GM12801 (cell line): ENCODE measurements around the gene FMN1.

Source experiments
- CTCF ChIP-seq: IDR thresholded peaks from one replicate; pipeline ENCODE4 v1.5.1; 2011; ENCODE audit warnings: control low read depth; ENCODE audit not compliant: insufficient read length; ENCODE audit errors: extremely low read depth

FMN1 gene

GRCh38 chr15:32889214-32889613 is 305.3 kb downstream of the FMN1 start:
- TF ChIP-seq CTCF, result no peak

- no peak for TF ChIP-seq CTCF
Measured at GRCh38 chr15:32888221-32888761, 306.2 kb downstream of the FMN1 start.

GRCh38 chr15:32887090-32887489 is 307.4 kb downstream of the FMN1 start:
- no peak for TF ChIP-seq CTCF

- no peak for TF ChIP-seq CTCF
Measured at GRCh38 chr15:32886459-32886858, 308.1 kb downstream of the FMN1 start.

GRCh38 chr15:32885713-32886112 is 308.8 kb downstream of the FMN1 start:
- TF ChIP-seq CTCF, result no peak

GRCh38 chr15:32884146-32884545 is 310.4 kb downstream of the FMN1 start:
- no peak for TF ChIP-seq CTCF

- TF ChIP-seq CTCF, result no peak
Measured at GRCh38 chr15:32882955-32883354, 311.6 kb downstream of the FMN1 start.

GRCh38 chr15:32881528-32881927 is 313.0 kb downstream of the FMN1 start:
- TF ChIP-seq CTCF, result no peak
